ENCODE results near the gene BHLHE41. TPM values are rescaled to one million over a fixed set of nuclear protein-coding genes. Genes with fewer than 3 reads are reported as not detected.

The BHLHE41 gene
- polyA plus RNA-seq, 1 of the 3 experiments (the other 2 are of a cell fraction) = 16.1 TPM

GRCh38 chr12:26088998-26089397, 35.8 kb downstream of the BHLHE41 start:
- Histone ChIP-seq H3K4me3 (ENCODE audit: low read depth in 2 of 2, low read length in 1 of 2) (no peak overlapping the region), H3K9ac (no peak overlapping the region), H2AFZ (ENCODE audit: low read depth) (no peak overlapping the region), H4K20me1 (ENCODE audit: insufficient read depth) (no peaks in the 10 kb centered on the region), H3K4me1 (ENCODE audit: control insufficient read depth in 1 of 2, insufficient read depth in 2 of 2, low read depth in 1 of 2, low read length in 1 of 2) (no peaks in the 10 kb centered on the region; a peak in 3 of 4 replicates), H3K4me2 (no peak overlapping the region), H3K27ac (ENCODE audit: low read depth in 2 of 2, low read length in 1 of 2) (no peak overlapping the region), H3K36me3 (replicated peaks in 1 of 2; ENCODE audit: control insufficient read depth in 1 of 2, insufficient read depth in 2 of 2, low read length in 1 of 2) (no peaks in the 10 kb centered on the region), H3K79me2 (ENCODE audit: insufficient read depth) (no peaks in the 10 kb centered on the region), H3K9me2 (no peaks in the 10 kb centered on the region), H3K27me3 (ENCODE audit: insufficient read depth) (no peaks in the 10 kb centered on the region), H3K9me3 (no peaks in the 10 kb centered on the region), H3F3A (replicated peaks; ENCODE audit: insufficient read depth) (no peaks in the 10 kb centered on the region)
- TF ChIP-seq CTCF (IDR thresholded peaks at IDR 0.05) = no peak
- no peak for TF ChIP-seq GABPA (IDR thresholded peaks at IDR 0.05; ENCODE audit: low read depth)
- no peak for TF ChIP-seq POLR2AphosphoS5 (IDR thresholded peaks at IDR 0.05; ENCODE audit: low read depth, low read length)
- no peak for TF ChIP-seq FOXJ3 (CRISPR knock-in tag; IDR thresholded peaks at IDR 0.05)
- no peak for TF ChIP-seq RCOR1 (IDR thresholded peaks at IDR 0.05; ENCODE audit: low read length)
- TF ChIP-seq NRF1 (IDR thresholded peaks at IDR 0.05; ENCODE audit: low read depth, low read length) = no peak
- TF ChIP-seq MAX (IDR thresholded peaks at IDR 0.05; ENCODE audit: low read depth) = no peak
- TF ChIP-seq PBX3 (IDR thresholded peaks at IDR 0.05) = no peak
- no peak for TF ChIP-seq TAF1 (IDR thresholded peaks at IDR 0.05; ENCODE audit: borderline replicate concordance, low read depth, low read length)
- TF ChIP-seq CHD2 (IDR thresholded peaks at IDR 0.05; ENCODE audit: low read length, partially characterized antibody) = no peak
- no peak for TF ChIP-seq SMC3 (IDR thresholded peaks at IDR 0.05; ENCODE audit: low read depth, low read length)
- no peak for TF ChIP-seq RXRA (IDR thresholded peaks at IDR 0.05; ENCODE audit: borderline replicate concordance, low read depth)
- no peak for TF ChIP-seq FOSL2 (IDR thresholded peaks at IDR 0.05; ENCODE audit: borderline replicate concordance, low read depth)
- TF ChIP-seq FOXM1 (IDR thresholded peaks at IDR 0.05; ENCODE audit: low read depth) = no peak
- TF ChIP-seq IRF3 (IDR thresholded peaks at IDR 0.05; ENCODE audit: low read depth, low read length) = no peak
- no peak for TF ChIP-seq RAD21 (IDR thresholded peaks at IDR 0.05; ENCODE audit: low read length)
- no peak for TF ChIP-seq TEAD4 (IDR thresholded peaks at IDR 0.05; ENCODE audit: borderline replicate concordance, insufficient read depth)
- TF ChIP-seq TCF12 (IDR thresholded peaks at IDR 0.05) = no peak
- no peak for DNase-seq
- ChIA-PET CTCF (interaction anchor here (1.0 to 3.4 kb wide), 2 partner anchors 8 to 17 kb away, joined by 3 to 17 read pairs; no protein-coding TSS in a partner anchor), POLR2A (no interaction called here)
- WGBS (ENCODE audit: low lambda C conversion rate) = 68% methylated on average over 2 of the region's 2 CpGs
